ENCODE measurements around the gene ETFB.

GRCh38 chr19:51337861-51338562, 28.2 kb downstream of the ETFB start:
- no peak for TF ChIP-seq ZNF639 (tag by site-specific recombination; IDR thresholded peaks at IDR 0.05)
- TF ChIP-seq REST (tag by site-specific recombination; IDR thresholded peaks at IDR 0.05): no peak
- no peak for TF ChIP-seq ZBTB10 (tag by site-specific recombination; IDR thresholded peaks at IDR 0.05)
- no peak for TF ChIP-seq YY2 (tag by site-specific recombination; IDR thresholded peaks at IDR 0.05)
- TF ChIP-seq CTCF (tag by site-specific recombination; IDR thresholded peaks at IDR 0.05): no peak
- no peak for TF ChIP-seq ZNF704 (tag by site-specific recombination; IDR thresholded peaks at IDR 0.05)
- TF ChIP-seq ZNF792 (tag by site-specific recombination; IDR thresholded peaks at IDR 0.05): no peak

Data from HEK293 (cell line).